ENCODE data around the gene TEX9. TPM values are rescaled to one million over a fixed set of nuclear protein-coding genes. Genes with fewer than 3 reads are reported as not detected.

TEX9 gene
- total RNA-seq, 1 donor, result 12.5 TPM

GRCh38 chr15:56464893-56465520, 99.8 kb downstream of the TEX9 start, which contains the start of gene MNS1:
Gene MNS1 (minus strand): TSS chr15:56465137. CDS start chr15:56464972, 165 bp downstream.
- peak within 1 kb of the TSS; percentile 81 for H3K4me3 ChIP-seq (ENCODE audit: low read depth, low read length)
- no peak for TF ChIP-seq CTCF (IDR thresholded peaks at IDR 0.05; ENCODE audit: insufficient read depth, low read length)
- peak; percentile 95 for DNase-seq (ENCODE audit: low read depth)

- no peak overlapping the region for H3K4me3 ChIP-seq (ENCODE audit: low read depth, low read length)
- DNase-seq (ENCODE audit: low read depth), result no peak
- TF ChIP-seq CTCF (IDR thresholded peaks at IDR 0.05; ENCODE audit: insufficient read depth, low read length), result no peak
Observed at GRCh38 chr15:56467616-56468015, 102.4 kb downstream of the TEX9 start.

- TF ChIP-seq CTCF (IDR thresholded peaks at IDR 0.05; ENCODE audit: insufficient read depth, low read length), result no peak
- peak overlapping the region; percentile 47 for H3K4me3 ChIP-seq (ENCODE audit: low read depth, low read length)
- peak; percentile 24 for DNase-seq (ENCODE audit: low read depth)
Observed at GRCh38 chr15:56468401-56468800, 103.2 kb downstream of the TEX9 start.

GRCh38 chr15:56469483-56469882, 104.3 kb downstream of the TEX9 start:
- H3K4me3 ChIP-seq (ENCODE audit: low read depth, low read length), result no peak overlapping the region
- TF ChIP-seq CTCF (IDR thresholded peaks at IDR 0.05; ENCODE audit: insufficient read depth, low read length), result no peak
- DNase-seq (ENCODE audit: low read depth), result no peak

- no peak overlapping the region for H3K4me3 ChIP-seq (ENCODE audit: low read depth, low read length)
- no peak for TF ChIP-seq CTCF (IDR thresholded peaks at IDR 0.05; ENCODE audit: insufficient read depth, low read length)
- DNase-seq (ENCODE audit: low read depth), result no peak
Observed at GRCh38 chr15:56471440-56472069, 106.3 kb downstream of the TEX9 start.

- H3K4me3 ChIP-seq (ENCODE audit: low read depth, low read length), result no peak overlapping the region
- DNase-seq (ENCODE audit: low read depth), result no peak
- no peak for TF ChIP-seq CTCF (IDR thresholded peaks at IDR 0.05; ENCODE audit: insufficient read depth, low read length)
Observed at GRCh38 chr15:56472278-56472677, 107.1 kb downstream of the TEX9 start.
